H1 (cell line): ENCODE results near the gene RBM14. TPM values are rescaled to one million over a fixed set of nuclear protein-coding genes. Genes with fewer than 3 reads are reported as not detected.

ENCODE experiments used
- CTCF ChIA-PET: fragments of 300-600 bp; sonication (Branson Sonifier 250); formaldehyde crosslinking; loops from one replicate; lab custom pipeline; 2021; ENCODE audit not compliant: partially characterized antibody; lab: Charles Lee
- POLR2A ChIA-PET: fragments of 300-600 bp; sonication (Branson Sonifier 250); formaldehyde crosslinking; loops from one replicate; lab custom pipeline; 2021; ENCODE audit warnings: inconsistent platforms; ENCODE audit not compliant: partially characterized antibody; lab: Charles Lee
- DNase-seq, 2 experiments: peaks; one replicate each; pipeline versions ENCODE4 v3.0.0 to v3.0.0-alpha.2; 2010 to 2022; ENCODE audit warnings: low spot score in 2 of 2, low read depth in 1 of 2, mixed read lengths in 1 of 2
- FAIRE-seq: peaks from 2 replicates; lab custom pipeline; 2011; peaks lifted over from hg19 to GRCh38; lab: Jason Lieb, UNC
- H2AFZ ChIP-seq: 2 replicates; pipeline ENCODE4 v1.8.1; 2012; ENCODE audit warnings: low read length, inconsistent platforms
- H2AK5ac ChIP-seq: 2 replicates; pipeline ENCODE4 v1.6.1; 2013; ENCODE audit warnings: low read depth, low read length
- H2BK120ac ChIP-seq: replicated peaks from 2 replicates; pipeline ENCODE3; 2013; ENCODE audit warnings: low read depth, low read length, inconsistent platforms
- H2BK12ac ChIP-seq: 2 replicates; pipeline ENCODE4 v1.6.1; 2013; ENCODE audit warnings: low read depth, low read length
- H2BK15ac ChIP-seq: 2 replicates; pipeline ENCODE4 v1.6.1; 2013; ENCODE audit warnings: low read length
- H2BK20ac ChIP-seq: 2 replicates; pipeline ENCODE4 v1.6.1; 2013; ENCODE audit warnings: low read length
- H2BK5ac ChIP-seq: 2 replicates; pipeline ENCODE4 v1.6.1; 2013; ENCODE audit warnings: low read depth, low read length
- H3K14ac ChIP-seq: 2 replicates; pipeline ENCODE4 v1.6.1; 2013; ENCODE audit warnings: inconsistent platforms; ENCODE audit not compliant: insufficient read length
- H3K18ac ChIP-seq: 2 replicates; pipeline ENCODE4 v1.6.1; 2013; ENCODE audit warnings: low read length; ENCODE audit errors: extremely low read depth
- H3K23ac ChIP-seq: 2 replicates; pipeline ENCODE4 v1.6.1; 2013; ENCODE audit warnings: inconsistent platforms; ENCODE audit not compliant: insufficient read length
- H3K23me2 ChIP-seq: 2 replicates; pipeline ENCODE4 v1.6.1; 2013; ENCODE audit warnings: low read depth, low read length
- H3K27ac ChIP-seq: 2 replicates; pipeline ENCODE4 v1.6.1; 2011; ENCODE audit warnings: low read depth, low read length, inconsistent platforms
- H3K27me3 ChIP-seq, 4 experiments: replicated peaks in 1 of 4; 1 replicate in 1 of 4; 2 replicates in 3 of 4; pipeline versions ENCODE4 v1.6.1 to v1.8.1; 2011 to 2013; ENCODE audit warnings: low read length in 3 of 4, mild to moderate bottlenecking in 3 of 4, inconsistent platforms in 2 of 4, mixed read lengths in 2 of 4, moderate library complexity in 1 of 4; ENCODE audit not compliant: control insufficient read depth in 3 of 4, insufficient read depth in 3 of 4; ENCODE audit errors: extremely low read depth in 1 of 4
- H3K36me3 ChIP-seq, 4 experiments: 2 replicates each; pipeline versions ENCODE4 v1.6.1 to v1.8.1; 2011 to 2013; ENCODE audit warnings: mild to moderate bottlenecking in 4 of 4, low read length in 3 of 4, moderate library complexity in 2 of 4, control low read depth in 1 of 4, inconsistent platforms in 1 of 4; ENCODE audit not compliant: insufficient read depth in 4 of 4, control insufficient read depth in 2 of 4
- H3K4ac ChIP-seq: replicated peaks from 2 replicates; pipeline ENCODE3; 2013; ENCODE audit warnings: low read length, low read depth, mixed read lengths, inconsistent platforms; ENCODE audit not compliant: insufficient read length
- H3K4me1 ChIP-seq, 4 experiments: replicated peaks in 1 of 4; 1 replicate in 1 of 4; 2 replicates in 3 of 4; pipeline versions ENCODE4 v1.6.1 to v1.8.1; 2011 to 2013; ENCODE audit warnings: low read length in 3 of 4, inconsistent platforms in 2 of 4, mixed read lengths in 1 of 4; ENCODE audit not compliant: insufficient read depth in 4 of 4, control insufficient read depth in 3 of 4
- H3K4me2 ChIP-seq, 2 experiments: 2 replicates each; pipeline versions ENCODE4 v1.6.1 to v1.8.1; 2011 to 2013; ENCODE audit warnings: low read depth in 2 of 2, low read length in 2 of 2, control low read depth in 1 of 2, inconsistent platforms in 1 of 2, mild to moderate bottlenecking in 1 of 2; ENCODE audit not compliant: insufficient read depth in 1 of 2
- H3K4me3 ChIP-seq, 4 experiments: fragments of 200-600, 300-600 bp in 1 of 4; sonication (generic), shearing (Covaris generic), sonication (Bioruptor Twin) in 1 of 4; 2 replicates each; pipeline versions ENCODE4 v1.5.1 to v1.8.1; 2011 to 2016; ENCODE audit warnings: low read length in 4 of 4, low read depth in 3 of 4, control low read depth in 2 of 4, inconsistent platforms in 2 of 4, mild to moderate bottlenecking in 2 of 4, mixed read lengths in 1 of 4, moderate library complexity in 1 of 4; ENCODE audit not compliant: insufficient read depth in 2 of 4; ENCODE audit errors: extremely low read depth in 1 of 4
- H3K56ac ChIP-seq: replicated peaks from 2 replicates; pipeline ENCODE3; 2013; ENCODE audit warnings: low read depth, mild to moderate bottlenecking, mixed read lengths, low read length, inconsistent platforms; ENCODE audit not compliant: insufficient read length
- H3K79me1 ChIP-seq: 2 replicates; pipeline ENCODE4 v1.6.1; 2013; ENCODE audit warnings: low read depth, low read length, control low read depth
- H3K79me2 ChIP-seq, 2 experiments: 2 replicates each; pipeline versions ENCODE4 v1.6.1 to v1.8.1; 2012 to 2013; ENCODE audit warnings: low read length in 2 of 2, mild to moderate bottlenecking in 2 of 2, inconsistent platforms in 1 of 2; ENCODE audit not compliant: insufficient read depth in 2 of 2, control insufficient read depth in 1 of 2
- H3K9ac ChIP-seq, 4 experiments: replicated peaks in 1 of 4; 1 replicate in 1 of 4; 2 replicates in 3 of 4; pipeline versions ENCODE4 v1.6.1 to v1.8.1; 2011 to 2013; ENCODE audit warnings: low read depth in 3 of 4, low read length in 3 of 4, control low read depth in 2 of 4, mild to moderate bottlenecking in 2 of 4, moderate library complexity in 2 of 4, inconsistent platforms in 1 of 4; ENCODE audit errors: extremely low read depth in 1 of 4
- H3K9me3 ChIP-seq, 2 experiments: 2 replicates each; pipeline versions ENCODE4 v1.6.1 to v1.8.1; 2012 to 2013; ENCODE audit warnings: mild to moderate bottlenecking in 2 of 2, moderate library complexity in 2 of 2, control low read depth in 1 of 2, inconsistent platforms in 1 of 2, low read depth in 1 of 2, low read length in 1 of 2, mixed read lengths in 1 of 2; ENCODE audit not compliant: insufficient read depth in 2 of 2
- H4K20me1 ChIP-seq, 2 experiments: replicated peaks in 1 of 2; 2 replicates each; pipeline versions ENCODE3 to v1.8.1; 2011 to 2013; ENCODE audit warnings: inconsistent platforms in 2 of 2, low read length in 2 of 2, mild to moderate bottlenecking in 1 of 2; ENCODE audit not compliant: insufficient read depth in 2 of 2, control insufficient read depth in 1 of 2
- H4K5ac ChIP-seq: 2 replicates; pipeline ENCODE4 v1.6.1; 2013; ENCODE audit warnings: low read length, low read depth, mixed read lengths, inconsistent platforms; ENCODE audit not compliant: insufficient read length
- H4K8ac ChIP-seq: 2 replicates; pipeline ENCODE4 v1.8.0; 2013; ENCODE audit warnings: mild to moderate bottlenecking, moderate library complexity, low read length, inconsistent platforms; ENCODE audit not compliant: insufficient read depth; ENCODE audit errors: extremely low read depth
- H4K91ac ChIP-seq: replicated peaks from 2 replicates; pipeline ENCODE3; 2013; ENCODE audit warnings: low read length, mixed read lengths, inconsistent platforms; ENCODE audit not compliant: insufficient read length
- CBX5 ChIP-seq: fragments of 300-800, 300-1000 bp; sonication (generic); IDR thresholded peaks from 2 replicates; pipeline ENCODE4 v1.7.1; 2016; ENCODE audit warnings: antibody characterized with exemption, low read length, low read depth
- WGBS, 2 experiments: shearing (Covaris generic) in 1 of 2; methylation state at CpG; one replicate each; pipeline versions ENCODE4 v1.1.6 to v1.1.7; 2013 to 2015; ENCODE audit warnings: low lambda C conversion rate in 2 of 2, mixed read lengths in 2 of 2, inconsistent platforms in 1 of 2, low coverage in 1 of 2, missing lambda C conversion rate in 1 of 2; ENCODE audit not compliant: insufficient replicate concordance in 2 of 2, insufficient coverage in 1 of 2, insufficient read length in 1 of 2; ENCODE audit errors: extremely low coverage in 1 of 2, missing lambda C conversion rate in 1 of 2; 5-methylcytosine and 5-hydroxymethylcytosine counted together
- polyA plus RNA-seq, 7 experiments: library from polyadenylated mRNA; depleted of rRNA in 3 of 7; stranded (reverse) in 5 of 7; unstranded in 2 of 7; fragments of >200 nt in 5 of 7; fragments of 200-250 nt in 2 of 7; gene quantifications; 1 replicate in 5 of 7; 2 replicates in 1 of 7; 4 replicates in 1 of 7; pipeline versions ENCODE4 v1.2.1 to v1.2.3, GENCODE V29; 2011 to 2013; ENCODE audit warnings: missing spikeins in 2 of 7, mixed read lengths in 2 of 7
- total RNA-seq: library from RNA; stranded (reverse); fragmentation: NEBNext Ultra II Directional; extraction: Animal tissue kit (Norgen Biotek cat#: 25700); gene quantifications from 2 replicates; pipeline ENCODE4 v1.2.1, GENCODE V29; 2021

Gene RBM14
- total and polyA plus RNA-seq, 2 of the 8 experiments (the other 6 are each of a cell fraction or from before 2014, with no cell fraction given), result 67.2 to 142 TPM

GRCh38 chr11:66638177-66639065 lies 22.0 kb downstream of the RBM14 start, which contains the start of gene RBM4:
Gene RBM4 (plus strand): TSS chr11:66638703. CDS start chr11:66639712, 1,009 bp downstream.
- Histone ChIP-seq H3K4me3 (peak within 1 kb of the TSS; percentile 84 to 98 (median 94)), H4K8ac (peak within 1 kb of the TSS; percentile 100), H2BK5ac (peak within 1 kb of the TSS; percentile 100), H3K4me2 (peak within 1 kb of the TSS; percentile 67 to 88), H3K27ac (peak within 1 kb of the TSS; percentile 99), H2BK20ac (no peak within 1 kb of the TSS), H2AK5ac (peak within 1 kb of the TSS; percentile 92), H3K14ac (no peak within 1 kb of the TSS), H3K79me1 (no peaks in the 10 kb centered on the region; the same call in none of the 2 replicates), H3K56ac (peak within 1 kb of the TSS; percentile 97), H3K4ac (peak within 1 kb of the TSS; percentile 93), H3K4me1 (peaks cover 0 to 20% (median 14%) of the 10 kb centered on the region in 4 experiments; a peak in 5 of 7 replicates), H3K27me3 (no peaks in the 10 kb centered on the region), H3K79me2 (peaks cover 45 to 74% of the 10 kb centered on the region in 2 experiments), H2BK15ac (no peak within 1 kb of the TSS), H3K36me3 (peaks cover 18 to 53% (median 32%) of the 10 kb centered on the region in 4 experiments), H3K23me2 (peaks cover 10% of the 10 kb centered on the region), H3K9ac (peak within 1 kb of the TSS; percentile 95 to 100 (median 99)), H2AFZ (peak within 1 kb of the TSS; percentile 25; the same call in 1 of the 2 replicates), H4K91ac (peak within 1 kb of the TSS; percentile 95), H3K18ac (peak within 1 kb of the TSS; percentile 98), H2BK120ac (peak within 1 kb of the TSS; percentile 26), H3K9me3 (no peaks in the 10 kb centered on the region), H3K23ac (no peak within 1 kb of the TSS), H4K20me1 (peaks cover 23 to 35% of the 10 kb centered on the region in 2 experiments), H2BK12ac (peak within 1 kb of the TSS; percentile 84; the same call in 1 of the 2 replicates), H4K5ac (peak within 1 kb of the TSS; percentile 97)
- POLR2A ChIA-PET, result interaction anchor here (0.6 to 66.2 kb wide), 27 partner anchors 4 to 277 kb away, joined by 3 to 2165 read pairs (median 4); partner anchors contain the start of genes ACTN3, CCDC87, CCS and CTSF
- CTCF ChIA-PET, result interaction anchor here (0.6 to 2.9 kb wide), 15 partner anchors 10 to 127 kb away, joined by 3 to 10 read pairs (median 3); partner anchors contain the start of genes CCDC87 and RBM4B
- DNase-seq (peak; percentile 94 to 99), FAIRE-seq (no peak)
- 2% methylated on average over 63 of the region's 63 CpGs; no CpG with 5 or more reads in 1 of the 2 experiments for WGBS, 2 experiments
- TF ChIP-seq CBX5, result no peak
